SJCRH30 (cell line): Measurements from ENCODE around the gene RTL1. TPM values are rescaled to one million over a fixed set of nuclear protein-coding genes. Genes with fewer than 3 reads are reported as not detected.

Source experiments
- DNase-seq, 2 experiments: peaks; one replicate each; pipeline ENCODE4 v3.0.0-alpha.2; 2015 to 2020
- H3K27ac ChIP-seq: fragments of 250-450 bp; sonication (Bioruptor Pico); 2 replicates; pipeline ENCODE4 v1.5.1; 2020; ENCODE audit warnings: mild to moderate bottlenecking, moderate library complexity
- H3K27me3 ChIP-seq: fragments of 250-450 bp; sonication (Bioruptor Pico); 2 replicates; pipeline ENCODE4 v1.5.1; 2020; ENCODE audit warnings: mild to moderate bottlenecking, moderate library complexity
- H3K36me3 ChIP-seq: fragments of 250-450 bp; sonication (Bioruptor Pico); 2 replicates; pipeline ENCODE4 v1.5.1; 2020; ENCODE audit warnings: mild to moderate bottlenecking, moderate library complexity
- H3K4me1 ChIP-seq: fragments of 250-450 bp; sonication (Bioruptor Pico); 2 replicates; pipeline ENCODE4 v1.5.1; 2020; ENCODE audit warnings: mild to moderate bottlenecking, moderate library complexity
- H3K4me3 ChIP-seq: fragments of 250-450 bp; sonication (Bioruptor Pico); 2 replicates; pipeline ENCODE4 v1.5.1; 2020; ENCODE audit warnings: mild to moderate bottlenecking, moderate library complexity
- H3K9me3 ChIP-seq: fragments of 250-450 bp; sonication (Bioruptor Pico); replicated peaks from 2 replicates; pipeline ENCODE4 v1.5.1; 2020; ENCODE audit warnings: mild to moderate bottlenecking, moderate library complexity
- total RNA-seq: library from RNA; depleted of rRNA; stranded (reverse); fragments of >200 nt; shearing (Covaris generic); gene quantifications from 2 replicates; pipeline ENCODE4 v1.2.3, GENCODE V29; 2014

The RTL1 gene
- total RNA-seq, 1 experiment from 2014 or later, result 0.34 TPM

DNA sequence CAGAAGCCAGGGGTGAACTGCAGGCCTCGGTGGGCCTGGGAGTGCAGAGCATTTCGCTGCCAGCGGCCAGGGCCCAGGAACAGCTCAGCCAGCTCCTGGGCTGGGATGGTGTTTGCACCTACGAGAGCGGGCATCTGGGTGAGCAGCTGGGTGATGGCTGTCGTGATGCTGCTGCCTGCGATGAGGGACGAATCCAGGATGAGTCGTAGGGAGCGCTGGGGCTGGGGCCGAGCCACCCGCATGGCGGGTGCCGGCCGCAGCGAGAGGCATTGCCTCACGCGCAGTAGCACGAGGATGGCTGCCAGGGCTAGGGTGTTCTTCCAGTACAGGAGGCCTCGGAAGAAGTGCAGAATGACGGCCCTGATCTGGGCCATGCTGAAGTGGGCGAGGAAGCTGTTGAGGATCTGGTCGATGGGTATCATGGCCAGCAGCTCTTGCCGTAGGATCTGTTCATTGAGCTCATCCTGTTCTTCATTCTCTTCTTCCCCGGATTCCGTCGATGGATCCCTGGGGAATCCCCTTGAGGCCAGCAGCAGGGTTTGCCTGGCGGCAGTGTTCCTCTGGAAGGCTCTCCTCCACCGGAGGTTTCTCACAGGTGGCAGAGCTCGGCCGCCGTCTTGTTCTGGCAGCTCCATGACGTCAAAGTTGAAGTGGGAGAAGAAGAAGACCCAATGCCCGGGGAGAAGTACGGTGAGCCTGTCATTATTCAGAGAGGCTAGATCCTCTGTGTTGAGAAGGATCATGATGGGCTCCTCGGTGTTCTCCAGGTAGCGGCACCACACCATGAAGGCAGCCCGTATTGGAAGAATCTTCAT is 22.1 kb downstream of the RTL1 start:
- Histone ChIP-seq H3K27ac (no peak overlapping the region), H3K4me3 (no peak overlapping the region), H3K36me3 (peaks cover 76% of the 10 kb centered on the region), H3K27me3 (peaks cover 3% of the 10 kb centered on the region; the same call in 1 of the 2 replicates), H3K9me3 (no peaks in the 10 kb centered on the region), H3K4me1 (no peaks in the 10 kb centered on the region)
- DNase-seq, result no peak

DNA sequence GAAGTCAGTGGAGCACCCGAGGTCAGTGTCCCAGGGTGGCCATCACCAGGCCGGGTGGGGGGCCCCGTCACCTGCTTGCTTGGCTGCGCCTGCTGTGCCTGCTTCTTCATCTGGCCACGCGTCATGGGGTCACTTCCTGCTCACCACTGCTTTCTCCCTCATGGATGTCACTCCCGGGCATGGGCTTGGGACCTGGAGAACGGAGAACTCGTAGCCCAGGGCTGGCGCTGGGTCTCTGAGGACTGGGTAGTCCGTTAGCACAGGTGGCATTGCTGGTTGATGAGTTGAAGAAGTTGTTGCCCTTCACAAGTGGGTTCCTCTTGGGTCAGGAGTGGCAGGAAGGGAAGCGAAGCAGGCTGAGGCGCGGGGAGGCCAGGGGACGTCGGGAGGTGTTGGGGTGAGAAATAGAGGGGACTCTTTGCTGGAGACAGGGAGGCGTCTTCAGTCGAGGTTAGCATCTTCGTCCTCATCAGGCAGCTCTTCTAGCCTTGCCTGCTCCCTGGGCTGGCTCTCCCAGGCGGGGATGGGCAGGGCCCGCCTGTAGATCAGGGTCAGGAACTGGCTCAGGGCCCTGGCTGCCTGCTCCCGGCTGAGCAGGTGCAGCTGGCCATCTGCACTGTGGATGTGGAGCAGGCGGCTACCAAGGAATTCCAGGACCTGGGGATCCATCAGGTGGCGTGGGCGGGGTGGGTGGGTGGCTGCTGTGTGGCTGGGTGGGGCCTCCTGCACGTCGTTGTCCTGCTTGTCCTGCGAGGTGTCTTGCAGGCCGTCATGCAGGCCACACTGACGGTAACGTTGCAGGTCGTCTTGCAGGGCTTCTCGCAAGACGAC is 23.0 kb downstream of the RTL1 start:
- Histone ChIP-seq H3K4me3 (no peak overlapping the region), H3K27ac (no peak overlapping the region), H3K36me3 (peaks cover 77% of the 10 kb centered on the region), H3K4me1 (no peaks in the 10 kb centered on the region), H3K9me3 (no peaks in the 10 kb centered on the region), H3K27me3 (no peaks in the 10 kb centered on the region)
- DNase-seq, result no peak

DNA sequence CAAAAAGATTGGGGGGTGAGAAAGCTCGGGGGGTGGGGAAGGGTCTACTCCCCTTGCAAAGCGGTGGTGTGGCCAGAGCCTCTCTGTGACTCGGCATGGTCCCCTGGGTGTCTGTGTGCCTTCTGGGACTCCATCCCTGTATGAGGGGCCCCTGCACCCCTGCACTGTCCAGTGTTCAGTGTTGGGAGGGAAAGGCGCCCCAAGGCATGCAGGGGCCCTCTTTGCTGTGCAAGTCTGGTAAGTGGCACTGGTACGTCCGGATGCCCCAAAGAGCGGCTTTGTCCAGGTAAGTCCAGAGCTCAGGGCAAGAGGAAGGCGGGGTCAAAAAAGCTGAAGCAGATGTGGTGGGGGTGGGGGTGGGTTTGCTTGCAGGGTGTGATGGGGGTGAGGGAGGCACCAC is 23.7 kb downstream of the RTL1 start:
- no peak overlapping the region for H3K27ac ChIP-seq
- no peaks in the 10 kb centered on the region for H3K4me1 ChIP-seq
- no peaks in the 10 kb centered on the region for H3K9me3 ChIP-seq
- no peak for DNase-seq
- H3K4me3 ChIP-seq, result no peak overlapping the region
- H3K27me3 ChIP-seq, result no peaks in the 10 kb centered on the region
- H3K36me3 ChIP-seq, result peaks cover 74% of the 10 kb centered on the region

DNA sequence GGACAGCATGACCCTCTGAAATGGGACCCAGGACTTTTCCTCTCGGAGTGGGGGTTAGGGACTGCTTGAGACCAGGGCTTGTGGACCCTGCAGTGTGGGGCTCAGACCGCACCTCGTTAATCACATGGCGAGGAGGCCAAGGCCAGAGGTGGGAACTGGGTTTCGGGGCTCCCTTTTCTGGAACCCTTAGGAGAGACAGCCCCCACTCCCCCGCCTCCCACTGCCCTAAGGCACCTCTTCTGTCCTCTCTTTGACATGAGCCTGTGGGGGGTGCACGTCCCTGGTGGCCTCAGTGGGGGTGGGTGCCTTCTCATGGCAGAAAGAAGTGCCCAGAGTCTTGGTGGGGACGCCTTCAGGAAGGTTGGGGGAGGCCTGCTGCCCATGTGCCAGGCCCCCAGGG is 24.3 kb downstream of the RTL1 start:
- no peak overlapping the region for H3K27ac ChIP-seq
- no peaks in the 10 kb centered on the region for H3K27me3 ChIP-seq
- H3K36me3 ChIP-seq, result peaks cover 70% of the 10 kb centered on the region
- no peaks in the 10 kb centered on the region for H3K4me1 ChIP-seq
- H3K9me3 ChIP-seq, result no peaks in the 10 kb centered on the region
- DNase-seq, result no peak
- no peak overlapping the region for H3K4me3 ChIP-seq

DNA sequence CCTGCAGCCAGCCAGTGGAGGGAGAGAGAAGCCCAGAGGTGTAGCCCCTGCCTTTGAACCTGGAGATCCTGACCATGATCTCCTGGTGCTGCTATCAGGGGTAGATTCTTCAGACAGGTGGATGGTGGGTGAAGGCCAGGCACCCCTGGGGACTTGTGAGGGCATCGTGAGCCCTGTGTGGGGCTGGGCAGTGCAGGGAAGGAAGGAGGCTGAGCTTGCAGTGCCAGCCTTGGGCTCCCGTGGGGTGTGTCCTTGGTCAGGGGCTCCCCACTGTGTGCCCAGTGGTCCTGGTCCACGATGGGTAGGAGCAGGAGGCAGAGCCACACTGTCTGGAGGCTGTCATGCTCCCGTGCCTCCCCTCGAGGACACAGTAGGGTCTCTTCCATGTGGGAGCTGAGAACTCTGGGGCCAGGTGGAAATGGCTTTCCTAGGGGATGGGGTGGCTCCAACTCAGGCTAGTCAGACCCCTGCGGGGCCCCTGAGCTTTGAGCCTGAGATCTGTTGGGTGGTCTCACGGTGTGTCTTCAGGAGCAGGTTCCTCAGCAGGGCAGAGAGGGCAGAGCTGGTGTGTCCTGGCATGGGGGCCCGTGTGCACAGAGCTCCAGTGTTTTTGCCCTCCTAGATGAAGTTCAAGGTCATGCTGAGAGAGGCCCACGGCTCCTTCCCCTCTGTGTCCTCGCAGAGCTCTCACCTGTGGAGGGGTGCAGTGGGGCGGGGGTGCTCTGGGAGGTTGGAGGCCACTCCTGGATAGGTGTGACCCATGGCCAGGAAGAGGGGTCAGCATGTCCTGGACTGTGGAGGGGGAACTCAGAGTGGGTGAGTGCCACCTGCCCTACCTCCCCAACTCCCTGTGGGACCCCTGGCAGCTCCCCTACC is 25.0 kb downstream of the RTL1 start:
- Histone ChIP-seq H3K4me1 (no peaks in the 10 kb centered on the region), H3K27ac (no peak overlapping the region), H3K9me3 (no peaks in the 10 kb centered on the region), H3K4me3 (no peak overlapping the region), H3K36me3 (peaks cover 70% of the 10 kb centered on the region), H3K27me3 (no peaks in the 10 kb centered on the region)
- DNase-seq, result no peak

DNA sequence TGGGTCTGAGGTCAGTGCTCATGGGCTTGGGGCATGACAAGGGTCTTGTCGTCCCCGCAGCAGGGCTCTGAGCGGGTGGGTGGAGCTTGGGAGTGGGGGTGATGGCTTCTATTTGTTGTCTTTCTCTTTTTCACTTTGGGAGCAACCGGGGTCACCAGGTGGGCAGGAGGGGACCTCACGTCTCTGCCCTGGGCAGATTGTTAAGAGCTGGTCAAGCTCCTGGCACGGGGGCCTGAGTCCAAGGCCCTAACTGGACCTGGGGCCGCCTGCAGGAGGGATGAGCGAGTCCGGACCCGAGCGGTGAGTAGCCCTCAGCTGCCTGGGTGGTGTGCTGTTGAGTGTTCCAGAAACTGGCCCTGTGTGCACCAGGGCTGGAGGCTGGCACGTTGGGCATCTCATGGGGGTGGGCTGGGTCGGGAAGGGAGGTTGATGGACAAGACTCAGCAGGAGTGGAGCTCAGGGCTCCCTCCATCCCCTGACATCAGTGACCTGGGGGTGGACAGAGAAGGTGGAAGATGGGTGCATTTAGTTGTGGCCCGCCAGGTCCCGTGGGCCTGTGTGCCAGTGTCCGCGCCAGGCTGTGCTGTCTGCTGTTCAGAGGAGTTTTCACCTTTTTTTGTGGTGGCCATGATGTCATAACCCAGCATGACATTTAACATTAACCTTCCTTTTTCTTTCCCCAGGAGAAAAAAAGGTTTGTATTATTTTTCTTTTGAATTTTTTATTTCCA is 27.5 kb downstream of the RTL1 start:
- H3K36me3 ChIP-seq, result peaks cover 50% of the 10 kb centered on the region
- no peak overlapping the region for H3K27ac ChIP-seq
- no peaks in the 10 kb centered on the region for H3K9me3 ChIP-seq
- H3K27me3 ChIP-seq, result no peaks in the 10 kb centered on the region
- no peaks in the 10 kb centered on the region for H3K4me1 ChIP-seq
- DNase-seq, result no peak
- no peak overlapping the region for H3K4me3 ChIP-seq

DNA sequence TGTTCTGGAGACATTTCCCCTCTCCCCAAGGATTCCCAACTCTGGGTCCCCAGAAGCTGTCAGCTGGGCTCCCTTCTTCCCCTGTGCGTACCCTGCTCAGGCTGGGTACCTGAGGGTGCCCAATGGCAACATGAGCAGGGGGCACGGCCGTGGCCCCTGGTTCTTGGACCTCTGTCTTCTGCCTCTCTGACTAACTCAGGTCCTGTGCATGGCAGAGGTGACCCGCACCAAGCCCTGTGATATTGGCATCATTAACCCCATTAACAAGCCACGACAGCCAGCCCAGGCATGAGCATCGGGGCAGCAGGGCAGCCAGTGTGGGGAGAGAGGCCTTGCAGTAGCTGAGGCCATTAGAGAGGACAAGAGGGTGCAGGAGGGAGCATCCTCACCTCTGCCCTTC is 28.4 kb downstream of the RTL1 start:
- no peak overlapping the region for H3K27ac ChIP-seq
- H3K4me3 ChIP-seq, result no peak overlapping the region
- peaks cover 44% of the 10 kb centered on the region for H3K36me3 ChIP-seq
- DNase-seq, result no peak
- H3K27me3 ChIP-seq, result no peaks in the 10 kb centered on the region
- no peaks in the 10 kb centered on the region for H3K9me3 ChIP-seq
- no peaks in the 10 kb centered on the region for H3K4me1 ChIP-seq

DNA sequence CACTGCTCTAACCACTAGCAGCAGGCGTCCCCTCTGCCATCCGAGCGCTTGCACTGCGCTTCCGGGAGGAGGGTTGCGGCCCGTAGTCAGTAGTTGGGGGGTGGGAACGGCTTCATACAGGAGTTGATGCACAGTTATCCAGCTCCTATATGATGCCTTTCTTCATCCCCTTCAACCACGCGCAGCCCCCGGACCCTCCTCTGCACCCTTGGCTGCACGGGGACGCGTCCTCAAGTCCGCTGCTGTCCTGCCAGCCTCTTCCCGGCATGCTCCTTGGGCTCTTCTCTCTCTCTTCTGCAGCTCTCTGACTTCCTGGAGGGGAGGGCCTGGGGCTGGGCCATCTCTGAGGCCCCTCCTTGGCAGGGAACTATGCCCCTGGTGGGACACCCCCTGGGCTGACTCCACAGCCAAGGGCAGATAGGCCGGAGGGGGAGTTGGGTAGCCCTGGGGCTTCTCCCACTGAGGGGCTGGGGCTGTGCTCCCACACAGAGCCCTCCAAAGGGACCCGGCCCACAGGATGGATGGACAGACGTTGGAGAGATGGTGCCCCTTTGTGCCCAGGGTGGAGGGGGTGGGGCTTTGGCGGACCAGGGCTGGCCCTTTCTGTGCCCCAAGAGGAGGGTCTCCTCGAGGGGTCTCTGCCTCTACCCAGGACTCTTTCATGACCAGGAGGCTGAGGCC is 29.0 kb downstream of the RTL1 start:
- Histone ChIP-seq H3K36me3 (peaks cover 41% of the 10 kb centered on the region), H3K9me3 (no peaks in the 10 kb centered on the region), H3K4me3 (no peak overlapping the region), H3K27me3 (no peaks in the 10 kb centered on the region), H3K4me1 (no peaks in the 10 kb centered on the region), H3K27ac (no peak overlapping the region)
- DNase-seq, result no peak

DNA sequence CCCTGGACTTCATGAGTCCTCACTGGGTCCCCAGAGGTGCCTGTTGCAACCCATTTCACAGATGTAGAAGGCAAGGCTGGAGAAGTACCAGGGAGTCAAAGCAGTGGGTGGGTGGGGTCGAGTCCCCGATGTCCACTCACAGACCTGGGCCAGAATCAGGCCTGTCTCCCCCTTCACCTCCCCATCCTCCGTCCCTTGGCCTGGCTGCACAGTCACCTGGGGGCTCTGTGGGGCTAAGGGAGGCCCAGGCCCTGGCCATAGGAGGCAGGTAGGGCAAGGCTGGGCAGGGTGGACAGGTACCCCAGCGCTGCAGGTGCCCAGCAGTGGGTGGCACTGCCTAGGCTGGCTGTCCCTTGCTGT is 29.5 kb downstream of the RTL1 start:
- Histone ChIP-seq H3K9me3 (no peaks in the 10 kb centered on the region), H3K27me3 (no peaks in the 10 kb centered on the region), H3K4me3 (no peak overlapping the region), H3K27ac (no peak overlapping the region), H3K4me1 (no peaks in the 10 kb centered on the region), H3K36me3 (peaks cover 41% of the 10 kb centered on the region)
- DNase-seq, result no peak

DNA sequence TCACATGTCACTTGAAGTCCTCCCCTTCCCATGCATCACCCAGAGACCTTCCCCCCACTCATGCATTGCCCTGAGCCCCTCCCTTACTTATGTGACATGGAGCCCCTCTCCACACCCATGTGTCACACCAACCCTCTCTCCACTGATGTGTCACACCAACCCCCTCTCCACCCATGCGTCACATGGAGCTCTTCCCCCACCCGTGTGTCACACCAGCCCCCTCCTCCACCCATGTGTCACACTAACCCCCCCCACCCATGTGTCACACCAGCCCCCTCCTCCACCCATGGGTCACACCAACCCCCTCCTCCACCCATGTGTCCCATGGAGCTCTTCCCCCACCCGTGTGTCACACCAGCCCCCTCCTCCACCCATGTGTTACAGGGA is 30.4 kb downstream of the RTL1 start:
- Histone ChIP-seq H3K9me3 (no peaks in the 10 kb centered on the region), H3K4me3 (no peak overlapping the region), H3K27ac (no peak overlapping the region), H3K36me3 (peaks cover 43% of the 10 kb centered on the region), H3K4me1 (no peaks in the 10 kb centered on the region), H3K27me3 (no peaks in the 10 kb centered on the region)
- no peak for DNase-seq

DNA sequence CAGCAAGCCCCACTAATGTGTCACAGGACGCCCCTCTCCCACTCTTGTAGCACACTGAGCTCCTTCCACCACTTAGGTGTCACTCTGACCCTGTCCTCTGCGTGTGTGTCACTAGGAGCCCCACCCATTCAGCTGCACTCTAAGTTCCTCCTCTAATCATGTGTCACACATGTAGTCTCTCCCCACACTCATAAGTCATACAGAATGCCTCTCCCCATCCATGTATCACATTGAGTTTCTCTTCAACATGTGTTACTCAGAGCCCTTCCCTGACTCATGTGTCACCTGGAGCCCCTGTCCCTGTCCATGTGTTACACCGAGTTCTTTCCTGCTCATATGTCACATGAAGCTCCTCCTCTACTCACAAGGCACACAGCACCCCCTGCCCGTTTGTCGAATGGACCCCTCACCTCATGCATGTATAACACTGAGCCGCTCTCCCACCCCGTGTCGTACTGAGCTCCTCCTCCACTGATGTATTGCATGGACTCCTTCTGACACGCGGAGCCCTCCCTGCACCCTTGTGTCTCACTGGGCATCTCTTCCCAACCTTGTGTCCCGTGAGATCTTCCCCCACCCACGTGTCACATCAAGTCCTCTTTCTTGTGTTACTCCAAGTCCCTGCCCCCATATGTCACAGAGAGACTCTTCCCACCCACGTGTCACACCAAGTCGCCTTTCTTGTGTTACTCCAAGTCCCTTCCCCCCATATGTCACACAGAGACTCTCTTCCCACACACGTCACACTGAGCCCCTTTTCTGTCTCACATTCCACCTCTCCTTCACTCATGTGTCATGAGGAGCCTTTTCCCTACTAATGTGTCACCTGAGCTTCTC is 31.0 kb downstream of the RTL1 start:
- no peaks in the 10 kb centered on the region for H3K27me3 ChIP-seq
- H3K27ac ChIP-seq, result no peak overlapping the region
- DNase-seq, result no peak
- no peaks in the 10 kb centered on the region for H3K9me3 ChIP-seq
- H3K4me1 ChIP-seq, result no peaks in the 10 kb centered on the region
- peaks cover 41% of the 10 kb centered on the region for H3K36me3 ChIP-seq
- no peak overlapping the region for H3K4me3 ChIP-seq

DNA sequence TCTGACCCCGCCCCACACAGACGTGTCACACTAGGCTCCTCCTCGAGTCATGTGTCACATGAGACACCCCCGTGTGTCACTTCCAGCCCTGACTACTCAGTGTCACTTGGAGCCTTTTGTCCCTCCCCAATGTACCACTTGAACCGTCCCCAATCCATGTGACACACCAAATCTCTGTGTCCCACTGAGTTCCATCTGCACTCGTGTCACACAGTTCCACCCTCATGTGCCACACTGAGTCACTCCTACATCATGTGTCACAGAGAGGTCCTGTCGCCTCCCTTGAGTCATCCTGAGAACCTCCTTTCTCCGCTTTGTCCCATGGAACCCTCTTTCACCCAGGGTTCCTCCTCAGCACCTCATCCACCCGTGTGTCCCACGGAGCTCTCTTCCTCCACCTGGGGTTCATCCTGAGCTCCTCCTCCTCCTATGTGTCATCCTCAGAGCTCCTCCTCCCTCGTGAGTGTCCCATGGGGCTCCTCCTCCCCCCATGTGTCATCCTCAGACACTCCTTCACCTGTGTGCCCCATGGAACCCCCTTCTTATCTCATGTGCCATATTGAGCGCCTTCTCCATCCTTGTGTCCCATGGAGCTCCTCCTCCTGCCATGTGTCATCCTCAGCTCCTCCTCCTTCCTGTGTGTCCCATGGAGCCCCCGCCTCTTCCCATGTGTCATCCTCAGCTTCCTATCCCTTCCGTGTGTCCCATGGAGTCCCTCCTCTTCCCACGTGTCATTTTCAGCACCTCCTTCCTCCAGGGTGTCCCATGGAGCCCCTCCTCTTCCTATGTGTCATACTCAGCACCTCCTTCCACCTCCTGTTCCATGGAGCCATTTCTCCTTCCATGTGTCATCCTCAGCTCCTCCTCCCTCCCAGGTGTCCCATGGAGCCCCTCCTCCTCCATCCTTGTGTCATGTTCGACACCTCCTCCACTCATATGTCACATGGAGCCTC is 32.0 kb downstream of the RTL1 start:
- Histone ChIP-seq H3K36me3 (peaks cover 44% of the 10 kb centered on the region), H3K27ac (no peak overlapping the region), H3K27me3 (no peaks in the 10 kb centered on the region), H3K4me3 (no peak overlapping the region), H3K9me3 (no peaks in the 10 kb centered on the region), H3K4me1 (no peaks in the 10 kb centered on the region)
- DNase-seq, result no peak
